ENCODE data around the gene NRP2.

NRP2 gene

GRCh38 chr2:205759257-205759656, 77.0 kb downstream of the NRP2 start:
- DNase-seq, result peak in 1 of 2 experiments; percentile 47

DNA sequence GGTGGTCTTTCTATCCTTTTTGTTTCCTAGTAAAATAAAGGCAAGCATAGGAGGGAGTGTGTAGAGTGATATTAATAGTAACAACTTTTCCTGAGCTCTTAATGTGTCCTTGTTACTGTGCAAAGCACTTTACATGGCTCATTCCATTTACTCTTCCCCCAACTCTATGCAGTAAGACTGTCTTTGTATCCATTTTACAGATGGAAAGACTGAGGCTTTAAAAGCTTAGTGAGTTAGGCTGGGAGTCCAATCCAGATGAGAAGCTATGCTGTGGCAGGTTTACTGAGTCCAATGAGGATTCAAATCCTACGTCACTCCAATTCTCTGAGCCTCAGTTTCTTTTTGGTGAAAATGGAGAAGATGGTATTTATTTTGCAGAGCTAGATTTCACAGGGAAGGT, 77.4 kb downstream of the NRP2 start:
- no peak for DNase-seq

DNA sequence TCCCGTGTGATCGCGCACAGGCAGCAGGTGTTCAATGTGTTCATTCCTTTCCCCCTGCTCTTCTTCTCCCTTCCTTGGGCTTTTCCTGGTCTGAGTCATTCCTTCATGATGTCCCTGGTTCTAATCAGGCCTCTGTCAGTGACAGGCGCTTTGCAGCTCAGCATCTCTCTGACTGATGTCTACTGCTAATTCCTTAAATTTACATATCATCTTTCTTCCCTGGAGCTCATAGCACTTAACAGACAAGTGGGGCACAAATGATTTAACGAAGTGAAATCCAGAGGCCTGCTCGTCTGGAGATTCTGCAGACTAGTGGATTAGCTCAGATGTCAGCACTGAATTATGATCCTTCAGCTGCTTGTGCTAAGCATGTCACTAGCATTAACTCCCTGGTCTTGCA, 77.9 kb downstream of the NRP2 start:
- no peak for DNase-seq

- no peak for DNase-seq
These were observed 79.1 kb downstream of the NRP2 start for GRCh38 chr2:205761421-205761820.

- DNase-seq, result no peak
These were observed 80.6 kb downstream of the NRP2 start for GRCh38 chr2:205762881-205763280.

DNA sequence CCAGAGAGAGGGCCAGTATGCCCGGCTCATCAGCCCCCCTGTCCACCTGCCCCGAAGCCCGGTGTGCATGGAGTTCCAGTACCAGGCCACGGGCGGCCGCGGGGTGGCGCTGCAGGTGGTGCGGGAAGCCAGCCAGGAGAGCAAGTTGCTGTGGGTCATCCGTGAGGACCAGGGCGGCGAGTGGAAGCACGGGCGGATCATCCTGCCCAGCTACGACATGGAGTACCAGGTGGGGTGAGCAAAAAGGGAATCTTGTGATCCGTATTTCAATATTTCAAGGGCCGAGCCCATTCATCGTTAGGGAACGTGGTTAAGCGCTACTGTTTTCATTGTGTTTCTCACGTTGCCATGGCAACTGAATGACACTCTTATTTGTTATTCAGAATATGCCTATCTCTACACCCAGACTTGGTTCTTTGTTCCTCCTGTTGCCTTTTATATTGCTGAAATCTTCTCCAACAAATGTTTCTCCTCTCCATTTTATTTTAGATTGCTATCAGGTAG, 81.5 kb downstream of the NRP2 start:
- DNase-seq, result peak; percentile 8 to 13

DNA sequence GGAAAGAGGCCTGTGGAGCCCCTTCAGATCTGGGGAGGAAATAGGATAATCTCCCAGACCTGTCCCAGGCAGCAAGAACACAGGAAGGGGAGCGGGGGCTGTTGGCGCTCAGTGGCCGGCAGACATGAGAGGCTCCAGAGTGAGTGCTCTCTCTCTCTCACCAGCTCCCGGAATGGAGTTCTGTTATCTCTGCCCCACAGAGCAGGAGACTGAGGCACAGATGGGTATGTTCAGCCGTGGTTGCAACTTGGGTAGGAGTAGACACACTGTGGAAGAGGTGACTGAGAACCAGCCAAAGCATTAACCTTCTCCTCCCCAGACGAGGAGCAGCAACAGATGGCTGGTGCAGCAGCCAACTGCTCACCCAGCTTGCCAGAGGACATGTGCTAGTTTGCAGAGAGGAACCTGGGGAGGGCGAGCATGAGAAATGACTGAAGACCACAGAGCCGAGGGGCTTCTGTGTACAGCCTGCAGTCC, 82.0 kb downstream of the NRP2 start:
- peak; percentile 37 to 87 for DNase-seq

- no peak for DNase-seq
These were observed 82.8 kb downstream of the NRP2 start for GRCh38 chr2:205765151-205765550.

DNA sequence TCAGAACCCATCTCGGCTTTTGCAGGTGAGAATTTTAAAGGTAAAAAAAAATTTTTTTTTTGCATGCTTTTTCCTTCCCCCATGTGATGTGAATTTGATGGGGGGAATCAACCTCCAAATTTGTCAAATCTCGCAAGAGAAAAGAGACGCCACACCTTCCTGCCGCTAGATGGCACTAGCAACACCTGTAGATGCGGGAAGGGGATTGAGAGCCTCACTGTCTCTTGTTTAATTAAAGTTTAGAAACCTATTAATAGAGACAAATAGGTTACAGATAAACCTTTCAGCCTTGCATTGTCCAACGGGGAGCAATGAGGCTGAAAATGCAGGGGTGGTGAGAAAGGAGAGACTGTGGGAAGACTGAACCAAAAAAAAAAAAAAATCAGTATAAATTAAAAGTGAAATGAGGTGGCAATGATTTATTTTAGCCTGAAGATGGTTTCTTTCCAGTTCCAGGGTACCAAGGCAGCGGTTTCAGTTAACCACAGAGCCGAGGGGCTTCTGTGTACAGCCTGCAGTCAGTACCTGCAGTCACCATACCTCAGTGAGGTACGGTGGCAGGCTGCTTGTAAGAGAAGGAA, 84.6 kb downstream of the NRP2 start:
- DNase-seq, result peak; percentile 58 to 64

DNA sequence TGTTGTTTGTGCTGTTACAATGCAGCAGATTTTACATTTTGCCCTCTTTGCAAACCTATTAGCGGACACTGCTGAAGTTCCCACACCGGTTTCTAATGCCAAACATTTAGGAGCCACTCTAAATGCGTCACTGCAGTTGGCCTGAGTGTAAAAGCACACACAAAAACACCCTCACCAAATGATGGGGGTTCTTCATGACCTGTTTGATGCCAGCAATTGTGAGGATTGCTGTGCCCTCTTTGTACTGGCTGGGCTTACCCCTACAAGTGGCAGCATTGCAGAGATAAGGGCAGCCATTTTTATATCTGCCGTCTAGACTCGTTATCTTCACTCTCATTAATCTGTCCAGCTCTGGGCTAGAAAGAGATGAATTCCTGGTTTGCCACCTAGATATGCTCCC, 85.3 kb downstream of the NRP2 start:
- DNase-seq, result no peak

DNA sequence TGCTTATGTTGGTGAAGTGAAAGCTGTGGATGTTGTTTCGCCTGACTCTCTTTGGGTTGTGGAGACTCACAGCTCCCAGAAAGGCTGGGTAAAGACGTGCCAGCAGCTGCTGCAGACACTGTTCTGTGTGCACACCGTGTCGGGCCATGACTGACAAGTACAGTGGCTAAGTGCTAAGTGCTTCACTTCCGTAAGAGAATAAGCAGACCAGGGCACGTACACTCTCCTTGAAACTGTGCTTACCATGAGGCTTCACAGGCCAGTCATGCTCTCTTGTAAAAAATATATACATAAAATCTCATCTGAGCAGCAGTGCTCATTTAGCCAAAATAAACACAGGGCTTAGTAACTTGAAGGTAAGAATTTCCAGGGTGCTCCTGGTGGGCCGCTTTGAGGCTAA, 86.0 kb downstream of the NRP2 start:
- DNase-seq, result no peak

DNA sequence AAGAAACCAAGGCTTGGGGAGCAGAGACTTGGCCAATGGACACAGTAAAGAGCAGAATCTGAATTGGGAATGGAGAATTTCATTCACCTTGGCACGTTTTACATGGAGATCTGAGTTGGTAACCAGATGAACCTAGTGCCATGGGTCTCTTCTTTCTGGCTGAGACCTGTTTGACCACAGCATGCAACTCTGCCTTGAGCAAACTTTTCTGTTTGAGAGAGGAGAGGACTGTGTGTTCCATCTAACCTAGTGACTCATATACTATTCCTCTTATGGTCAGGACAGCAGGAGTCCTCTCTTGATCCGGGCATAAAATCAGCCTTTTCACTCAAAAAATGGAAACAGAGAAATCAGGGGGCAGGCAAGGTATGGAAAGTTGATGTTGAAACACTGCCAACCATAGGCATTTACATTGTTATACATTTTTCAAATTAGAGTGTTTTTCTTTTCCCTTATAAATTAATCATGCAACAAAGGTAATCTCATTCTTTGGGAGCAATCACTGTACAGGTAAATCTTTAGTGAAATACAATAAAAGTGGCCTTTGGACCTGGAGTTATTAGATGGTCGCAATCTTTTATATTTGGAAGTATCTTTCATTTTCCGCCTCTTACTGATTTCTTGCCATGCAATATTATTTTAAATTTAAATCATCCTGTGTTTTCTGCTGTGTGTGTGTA, 86.7 kb downstream of the NRP2 start:
- no peak for DNase-seq

DNA sequence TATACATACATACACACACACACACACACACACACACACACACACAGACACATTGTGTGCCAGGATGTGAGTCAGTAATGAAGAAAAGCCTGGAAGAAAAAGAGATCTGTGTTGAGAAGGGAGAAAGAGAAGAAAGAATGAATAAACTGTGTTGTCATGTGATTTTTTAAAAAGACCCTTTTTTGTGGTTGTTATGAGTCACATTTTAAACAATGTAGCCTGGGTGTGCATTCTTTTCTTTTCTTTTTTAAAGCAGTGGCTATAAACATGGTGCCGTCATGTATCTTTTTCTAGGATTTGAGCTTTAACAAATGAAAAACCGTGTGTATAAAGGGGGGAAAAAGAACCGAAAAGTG, 87.2 kb downstream of the NRP2 start:
- no peak for DNase-seq

DNA sequence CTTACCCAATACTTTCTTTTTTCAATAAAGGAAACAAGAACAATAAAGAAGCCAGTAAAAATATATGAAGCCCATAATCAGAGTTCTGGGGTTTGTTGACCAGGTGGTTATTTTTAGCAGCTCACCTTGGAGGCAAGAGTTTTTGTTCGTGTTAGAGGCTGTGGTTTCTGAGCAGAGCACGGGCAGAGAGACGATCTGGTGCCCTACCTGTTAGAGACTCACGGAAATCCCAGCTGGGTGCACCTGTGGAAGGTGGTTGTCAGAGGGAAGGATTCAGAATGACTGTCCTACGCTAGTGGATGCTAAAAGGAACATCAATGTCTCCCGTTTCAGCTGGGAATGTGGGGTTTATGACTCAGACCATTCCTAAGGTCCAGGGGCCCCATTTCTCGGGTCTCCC, 87.6 kb downstream of the NRP2 start:
- DNase-seq, result no peak

DNA sequence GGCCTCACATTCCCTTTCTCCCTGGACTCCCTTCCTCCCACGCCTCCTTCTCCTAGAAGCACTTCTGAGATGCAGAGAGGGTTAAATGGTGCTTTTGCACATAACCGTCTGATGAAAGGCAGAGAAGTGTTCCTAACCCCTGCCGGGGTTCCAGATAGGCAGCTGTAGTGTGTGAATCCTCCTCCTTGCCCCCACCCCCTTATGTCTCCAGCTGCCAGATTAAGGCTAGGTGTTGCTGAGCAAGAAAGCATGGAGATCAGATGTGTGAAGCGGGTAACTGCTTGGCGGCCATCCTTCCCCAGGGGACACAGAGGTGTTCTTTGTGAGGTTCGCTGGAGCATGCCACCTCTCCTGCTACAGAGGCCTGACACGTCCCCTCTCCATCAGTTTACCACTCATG, 88.3 kb downstream of the NRP2 start:
- DNase-seq, result no peak

DNA sequence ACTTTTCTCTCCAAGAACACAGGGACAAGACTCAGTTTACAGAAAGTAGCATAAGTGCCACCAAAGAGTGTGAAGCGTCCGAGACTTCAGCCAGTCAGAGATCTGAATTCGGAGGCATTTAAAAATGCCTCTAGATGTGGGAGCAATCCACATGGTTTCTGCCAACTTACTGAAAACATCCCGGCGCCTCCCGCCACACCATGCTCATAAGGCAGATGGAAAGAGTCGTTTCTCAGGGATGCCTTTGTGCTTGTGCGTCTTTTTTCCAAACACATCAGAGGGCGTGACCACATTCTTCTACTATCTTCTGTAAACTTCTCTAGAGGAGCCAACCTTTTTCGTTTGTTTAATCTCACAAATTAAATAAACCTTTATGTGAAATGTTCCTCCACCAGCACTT, 88.7 kb downstream of the NRP2 start:
- no peak for DNase-seq

DNA sequence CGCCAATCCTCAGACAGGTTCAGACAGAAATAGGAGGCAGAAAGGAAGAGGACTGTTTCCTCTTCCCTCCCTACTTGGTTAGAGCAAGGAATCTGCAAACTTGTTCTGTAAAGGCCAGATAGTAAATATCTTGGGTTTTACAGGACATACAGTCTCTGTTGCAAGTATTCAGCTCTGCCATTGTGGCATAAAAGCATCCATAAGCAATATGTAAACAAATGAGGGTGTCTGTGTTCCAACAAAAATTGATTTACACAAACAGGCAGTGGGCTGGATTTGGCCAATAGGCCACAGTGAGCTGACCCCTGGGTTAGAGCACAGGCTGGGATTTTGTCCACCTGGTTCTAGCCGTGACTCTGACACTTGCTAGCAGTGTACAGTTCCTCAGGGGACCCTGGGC, 89.4 kb downstream of the NRP2 start:
- no peak for DNase-seq

GRCh38 chr2:205772983-205773382, 90.7 kb downstream of the NRP2 start:
- peak; percentile 3 to 37 for DNase-seq

- no peak for DNase-seq
These were observed 91.7 kb downstream of the NRP2 start for GRCh38 chr2:205773989-205774388.

DNA sequence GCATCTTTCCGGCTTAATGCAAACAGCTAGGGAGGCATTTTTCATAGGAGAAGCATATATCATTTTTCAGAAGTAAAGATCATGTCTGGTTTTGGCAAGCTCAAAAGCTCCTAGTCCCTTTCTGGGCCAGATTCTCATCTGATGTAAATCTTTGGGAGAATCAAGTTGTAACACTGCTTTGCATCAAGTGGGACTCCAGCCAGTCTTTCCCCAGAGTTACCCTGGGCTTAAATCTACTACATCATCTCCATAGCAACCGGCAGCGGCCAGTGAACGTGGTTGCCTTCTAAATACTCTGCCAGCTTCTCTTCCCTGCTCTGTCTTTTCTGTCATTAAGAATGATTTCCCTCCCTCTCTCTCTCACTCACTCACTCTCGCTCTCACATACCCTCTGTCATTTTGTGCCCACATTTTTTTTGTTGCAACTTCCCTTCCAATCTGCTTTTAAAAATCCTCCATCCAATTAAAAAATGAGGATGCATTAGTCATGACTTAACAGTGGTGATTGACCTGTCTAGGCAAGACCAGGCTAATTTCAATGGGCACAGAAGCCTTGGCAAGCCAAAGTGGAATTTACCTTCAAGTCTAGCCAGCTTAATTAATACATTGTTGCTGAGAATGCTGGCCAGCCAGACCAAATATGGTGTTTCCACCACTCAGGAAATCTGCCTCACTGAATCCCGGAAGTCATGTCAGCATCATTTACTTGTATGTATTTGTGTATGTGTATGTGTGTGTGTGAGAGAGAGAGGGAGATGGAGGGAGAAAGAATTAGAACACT, 93.0 kb downstream of the NRP2 start:
- peak; percentile 92 for DNase-seq

- peak in 1 of 2 experiments; percentile 11 for DNase-seq
These were observed 93.8 kb downstream of the NRP2 start for GRCh38 chr2:205776139-205776538.

DNA sequence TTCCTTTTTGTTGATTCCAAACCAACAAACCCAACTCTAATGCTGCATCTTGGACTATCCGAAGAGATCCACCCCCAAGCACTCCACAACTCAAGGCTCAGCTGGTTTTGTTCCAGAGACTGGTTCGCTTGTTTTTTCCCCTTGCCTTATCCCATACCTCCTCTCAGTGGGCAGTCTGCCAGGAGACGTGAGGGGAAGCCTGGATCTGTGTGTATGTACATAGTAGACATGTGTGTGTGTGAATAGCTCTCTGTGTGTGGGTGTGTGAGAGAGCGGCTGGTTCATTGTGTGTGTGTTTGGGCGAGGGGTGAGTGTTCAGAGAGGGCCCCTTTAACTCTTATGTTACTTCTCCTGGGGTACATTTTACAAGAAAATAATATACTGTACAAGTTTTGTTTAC, 94.4 kb downstream of the NRP2 start:
- DNase-seq, result peak in 1 of 2 experiments; percentile 20

DNA sequence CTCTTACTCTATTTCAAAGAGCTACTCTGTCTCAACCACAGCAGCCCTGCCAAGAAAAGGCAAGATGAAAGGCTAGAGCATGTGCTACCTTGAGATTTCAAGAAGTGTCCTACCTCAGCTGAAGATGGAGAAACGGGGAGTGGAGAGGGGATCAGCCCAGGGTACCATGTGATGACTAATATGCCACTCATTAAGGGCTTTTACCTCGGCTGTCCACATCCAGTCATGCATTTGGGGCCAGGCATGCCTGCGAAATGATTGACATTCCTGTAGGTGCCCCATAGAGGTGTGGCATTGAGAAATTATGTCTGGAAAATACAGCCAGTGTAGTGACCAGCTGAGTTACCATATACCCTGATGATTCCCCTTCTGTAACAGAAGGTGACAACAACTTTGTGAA, 96.1 kb downstream of the NRP2 start:
- no peak for DNase-seq

DNA sequence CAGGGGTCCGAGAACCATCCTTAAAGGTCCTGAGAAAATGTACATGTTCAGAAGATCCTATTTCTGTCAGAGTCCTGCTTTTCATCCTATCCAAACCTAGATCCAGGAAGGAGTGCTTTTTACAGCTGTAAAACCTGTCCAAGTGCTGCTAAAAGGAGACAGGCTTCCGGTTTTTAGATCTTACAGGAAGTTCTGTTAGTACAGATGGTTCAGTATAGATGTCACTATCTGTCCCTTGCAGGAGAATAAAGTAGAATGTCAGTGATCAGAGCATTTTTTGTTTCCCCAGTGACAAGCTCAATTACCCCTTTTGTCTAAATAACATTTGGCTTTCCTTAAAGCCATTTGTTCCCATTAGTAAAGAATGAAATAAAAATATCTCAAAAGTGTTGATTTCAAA, 98.3 kb downstream of the NRP2 start:
- no peak for DNase-seq

All from NCI-H446 (cell line).